Heart left ventricle (tissue), 13 donors: ENCODE results near the gene RNF182.

Experiments
- POLR2A ChIP-seq, 2 donors: fragments of 450-650 bp; IDR thresholded peaks; one replicate each; pipeline ENCODE4 v1.6.1; 2017; ENCODE audit warnings: antibody characterized with exemption in 2 of 2, mild to moderate bottlenecking in 2 of 2, moderate library complexity in 2 of 2
- TF ChIP-seq, protein P1 (sequence below), 12 donors: fragments of 200-600 bp; sonication (generic) in 4 of 12; IDR thresholded peaks; one replicate each; pipeline versions ENCODE4 v1.5.0 to v1.8.0; 2018 to 2022; ENCODE audit warnings: antibody characterized with exemption in 12 of 12, mild to moderate bottlenecking in 5 of 12
- donor health status: ischemic (EF 13 %, LVEDD 7.1; RV severe dilation, severe dysfunction).
- donor health status: DM: no; HTN: yes; CAD: no.
- donor health status: DM: no; HTN: no; CAD: no.
- donor health status: ischemic (EF 25% LVEDD 6.9; RV normal size, moderate dysfunction).
- donor health status: ischemic (EF 25% LVEDD 5.7; RV mildly dilated, moderate dysfunction).
- donor health status: ischemic (EF 35%, LVEDD 5.7; RV mildly dilated, moderate dysfunction).
- donor health status: nonischemic (EF 11% LVEDD 7.7; RV severe dilation, severe dysfunction).
- donor health status: DM: yes; HTN: yes; CAD: no.
- donor health status: PGD.
- donor health status: ischemic (EF 29% LVEDD 5.4; RV normal size, mild dysfunction).
- donor health status: nonischemic (EF 23%, LVEDD 6.1; RV moderate dilation, normal function).

DNA sequence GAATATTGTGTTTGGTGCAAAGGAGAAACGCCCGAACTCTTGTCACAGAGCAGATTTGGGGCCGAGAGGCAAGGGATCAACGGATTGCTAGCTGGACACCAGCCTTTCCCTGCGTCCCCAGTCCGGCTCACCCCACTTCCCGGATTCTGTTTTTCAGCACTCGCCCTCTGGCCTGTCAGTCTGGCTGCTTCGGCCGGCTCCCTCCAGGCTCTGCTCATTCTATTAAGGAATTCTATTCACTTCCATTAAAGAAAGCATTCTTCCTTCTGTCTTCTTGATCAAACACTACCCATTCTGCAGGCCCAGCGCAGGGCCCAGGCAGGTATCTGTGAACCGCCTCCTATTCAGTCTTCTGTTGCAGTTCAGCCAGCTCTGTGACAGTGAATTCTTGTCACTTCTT lies 91.7 kb downstream of the RNF182 start:
- TF ChIP-seq, protein P1, sequence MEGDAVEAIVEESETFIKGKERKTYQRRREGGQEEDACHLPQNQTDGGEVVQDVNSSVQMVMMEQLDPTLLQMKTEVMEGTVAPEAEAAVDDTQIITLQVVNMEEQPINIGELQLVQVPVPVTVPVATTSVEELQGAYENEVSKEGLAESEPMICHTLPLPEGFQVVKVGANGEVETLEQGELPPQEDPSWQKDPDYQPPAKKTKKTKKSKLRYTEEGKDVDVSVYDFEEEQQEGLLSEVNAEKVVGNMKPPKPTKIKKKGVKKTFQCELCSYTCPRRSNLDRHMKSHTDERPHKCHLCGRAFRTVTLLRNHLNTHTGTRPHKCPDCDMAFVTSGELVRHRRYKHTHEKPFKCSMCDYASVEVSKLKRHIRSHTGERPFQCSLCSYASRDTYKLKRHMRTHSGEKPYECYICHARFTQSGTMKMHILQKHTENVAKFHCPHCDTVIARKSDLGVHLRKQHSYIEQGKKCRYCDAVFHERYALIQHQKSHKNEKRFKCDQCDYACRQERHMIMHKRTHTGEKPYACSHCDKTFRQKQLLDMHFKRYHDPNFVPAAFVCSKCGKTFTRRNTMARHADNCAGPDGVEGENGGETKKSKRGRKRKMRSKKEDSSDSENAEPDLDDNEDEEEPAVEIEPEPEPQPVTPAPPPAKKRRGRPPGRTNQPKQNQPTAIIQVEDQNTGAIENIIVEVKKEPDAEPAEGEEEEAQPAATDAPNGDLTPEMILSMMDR (IDR thresholded peaks at IDR 0.05): no peak
- TF ChIP-seq POLR2A (IDR thresholded peaks at IDR 0.05): no peak
